ENCODE results near the gene TTYH2. TPM values are rescaled to one million over a fixed set of nuclear protein-coding genes. Genes with fewer than 3 reads are reported as not detected.
"Not testable (repeated sequence)": the region's sequence is repeated elsewhere in the genome, so short reads cannot be mapped to it uniquely, and the experiment has no call there.

Gene TTYH2
- total and polyA plus RNA-seq, 10 of the 15 experiments (the other 5 are each of a cell fraction or from before 2014, with no cell fraction given): 0.26 to 25.2 (median 6.6) TPM

- SMC1A ChIA-PET (ENCODE audit: uncharacterized antibody, unreplicated experiment): no interaction called here
- in situ Hi-C loops (cut with MboI): no loop called here
Measured at GRCh38 chr17:74187761-74188160, 25.6 kb upstream of the TTYH2 start.

GRCh38 chr17:74188687-74189086 lies 24.7 kb upstream of the TTYH2 start:
- BruUV-seq (replicated peaks); H3K79me2 ChIP-seq (ENCODE audit: control insufficient read depth, insufficient read depth, low read length); SMC1A ChIA-PET (ENCODE audit: uncharacterized antibody, unreplicated experiment); H3K4me1 ChIP-seq (ENCODE audit: control insufficient read depth, insufficient read depth, low read length); H4K20me1 ChIP-seq (ENCODE audit: control insufficient read depth, insufficient read depth); ATAC-seq; H3K9ac ChIP-seq (ENCODE audit: control insufficient read depth, insufficient read depth, low read length); in situ Hi-C loops (cut with MboI); FAIRE-seq; intact Hi-C loops (cut with micrococcal nuclease; ENCODE audit: unreplicated experiment); POLR2A ChIA-PET; H3K4me3 ChIP-seq; H3K9me3 ChIP-seq (replicated peaks; ENCODE audit: control insufficient read depth, insufficient read depth, low read length); RAD21 ChIA-PET (ENCODE audit: unreplicated experiment); H3K27ac ChIP-seq (ENCODE audit: control insufficient read depth, insufficient read depth); H3K27me3 ChIP-seq (replicated peaks in 1 of 2; ENCODE audit: control insufficient read depth in 2 of 2, insufficient read depth in 2 of 2, low read length in 1 of 2); DNase-seq (ENCODE audit: low read depth, low spot score); H3K4me2 ChIP-seq (ENCODE audit: control insufficient read depth, insufficient read depth); H2AFZ ChIP-seq (ENCODE audit: control insufficient read depth, low read depth, low read length); H3K36me3 ChIP-seq (ENCODE audit: control insufficient read depth in 2 of 2, insufficient read depth in 2 of 2, low read length in 1 of 2): not testable (repeated sequence)
- CTCF ChIA-PET: interaction anchor here (1.7 kb wide), 1 partner anchor 11 kb away, joined by 8 read pairs; no protein-coding TSS in a partner anchor
- 13% methylated on average over 4 of the region's 4 CpGs for WGBS (ENCODE audit: insufficient coverage, insufficient replicate concordance, low lambda C conversion rate, missing lambda C conversion rate)

More at GRCh38 chr17:74187761-74188160, 25.6 kb upstream of the TTYH2 start:
- DNase-seq (ENCODE audit: low read depth, low spot score): no peak
- H4K20me1 ChIP-seq (ENCODE audit: control insufficient read depth, insufficient read depth): no peaks in the 10 kb centered on the region
- POLR2A ChIA-PET: no interaction called here
- intact Hi-C loops (cut with micrococcal nuclease; ENCODE audit: unreplicated experiment): no loop called here
- no peak overlapping the region for H3K4me2 ChIP-seq (ENCODE audit: control insufficient read depth, insufficient read depth)
- CTCF ChIA-PET: interaction anchor here (1.7 kb wide), 1 partner anchor 13 kb away, joined by 6 read pairs; no protein-coding TSS in a partner anchor
- H2AFZ ChIP-seq (ENCODE audit: control insufficient read depth, low read depth, low read length): no peak overlapping the region
- no peak for ATAC-seq
- no peaks in the 10 kb centered on the region for H3K36me3 ChIP-seq (ENCODE audit: control insufficient read depth in 2 of 2, insufficient read depth in 2 of 2, low read length in 1 of 2)
- TF ChIP-seq KAT2A (conservative IDR thresholded peaks at IDR 0.05; ENCODE audit: control insufficient read depth, low read depth, low read length): no peak
- no peak for TF ChIP-seq POLR2AphosphoS5 (IDR thresholded peaks at IDR 0.05; ENCODE audit: low read length)
- no peak for TF ChIP-seq RAD51 (IDR thresholded peaks at IDR 0.05)
- no peak for TF ChIP-seq NFIC (IDR thresholded peaks at IDR 0.05; ENCODE audit: low read depth, low read length)
- no peak for TF ChIP-seq PAX8 (IDR thresholded peaks at IDR 0.05)
- no peak for TF ChIP-seq PML (IDR thresholded peaks at IDR 0.05; ENCODE audit: low read length)
- no peak for TF ChIP-seq ATF7 (IDR thresholded peaks at IDR 0.05; ENCODE audit: low read depth)
- no peak for TF ChIP-seq YY1 (IDR thresholded peaks at IDR 0.05; ENCODE audit: low read depth, low read length)
- TF ChIP-seq BACH1 (IDR thresholded peaks at IDR 0.05; ENCODE audit: borderline replicate concordance): no peak
- no peak for TF ChIP-seq EZH2 (IDR thresholded peaks at IDR 0.05; ENCODE audit: borderline replicate concordance, control insufficient read depth, low read depth, low read length)
- no peak for TF ChIP-seq ZSCAN29 (IDR thresholded peaks at IDR 0.05)
- no peak for TF ChIP-seq GABPA (IDR thresholded peaks at IDR 0.05; ENCODE audit: low read depth)
- TF ChIP-seq DPF2 (IDR thresholded peaks at IDR 0.05): no peak
- no peak for TF ChIP-seq NFXL1 (IDR thresholded peaks at IDR 0.05; ENCODE audit: borderline replicate concordance)
- no peak for TF ChIP-seq IRF3 (IDR thresholded peaks at IDR 0.05)
- TF ChIP-seq MYB (IDR thresholded peaks at IDR 0.05; ENCODE audit: borderline replicate concordance, low read depth, low read length): no peak
- no peak for TF ChIP-seq NRF1 (conservative IDR thresholded peaks at IDR 0.05; ENCODE audit: low read depth, low read length)
- no TSS peak for BruUV-seq (replicated peaks)
- no peak for FAIRE-seq
- WGBS (ENCODE audit: insufficient coverage, insufficient replicate concordance, low lambda C conversion rate, missing lambda C conversion rate): 47% methylated on average over 11 of the region's 11 CpGs
- no peaks in the 10 kb centered on the region for H3K9me3 ChIP-seq (replicated peaks; ENCODE audit: control insufficient read depth, insufficient read depth, low read length)
- H3K4me3 ChIP-seq: no peak overlapping the region
- no peak overlapping the region for H3K27ac ChIP-seq (ENCODE audit: control insufficient read depth, insufficient read depth)
- H3K27me3 ChIP-seq (replicated peaks in 1 of 2; ENCODE audit: control insufficient read depth in 2 of 2, insufficient read depth in 2 of 2, low read length in 1 of 2): no peaks in the 10 kb centered on the region; a peak in 1 of 4 replicates
- H3K79me2 ChIP-seq (ENCODE audit: control insufficient read depth, insufficient read depth, low read length): no peaks in the 10 kb centered on the region
- RAD21 ChIA-PET (ENCODE audit: unreplicated experiment): no interaction called here
- no peaks in the 10 kb centered on the region; the same call in 1 of the 2 replicates for H3K4me1 ChIP-seq (ENCODE audit: control insufficient read depth, insufficient read depth, low read length)
- H3K9ac ChIP-seq (ENCODE audit: control insufficient read depth, insufficient read depth, low read length): no peak overlapping the region

Measured in GM12878 (cell line).